ENCODE results near the gene CHRNA1.

CHRNA1 gene

GRCh38 chr2:174774886-174775285 lies 10.6 kb upstream of the CHRNA1 start:
- no peaks in the 10 kb centered on the region for H3K27me3 ChIP-seq (ENCODE audit: low read length)
- no peak overlapping the region for H3K9ac ChIP-seq (ENCODE audit: low read length)
- no peaks in the 10 kb centered on the region for H3F3A ChIP-seq (ENCODE audit: insufficient read depth)
- no peaks in the 10 kb centered on the region for H3K9me2 ChIP-seq (replicated peaks; ENCODE audit: insufficient read depth, low read length)
- no peak overlapping the region for H3K27ac ChIP-seq (ENCODE audit: low read depth, low read length)
- TF ChIP-seq CTCF (IDR thresholded peaks at IDR 0.05; ENCODE audit: insufficient read depth, low read length, poor library complexity, severe bottlenecking): no peak
- no peak for TF ChIP-seq EZH2phosphoT487 (conservative IDR thresholded peaks at IDR 0.05; ENCODE audit: low read length)
- H4K20me1 ChIP-seq (ENCODE audit: low read depth, low read length): no peaks in the 10 kb centered on the region
- H3K4me3 ChIP-seq (ENCODE audit: insufficient read depth, low read length, poor library complexity, severe bottlenecking): no peak overlapping the region
- H2AFZ ChIP-seq (ENCODE audit: low read depth, low read length, severe bottlenecking): no peak overlapping the region
- H3K79me2 ChIP-seq (ENCODE audit: insufficient read depth, low read length): no peaks in the 10 kb centered on the region
- H3K9me3 ChIP-seq (ENCODE audit: insufficient read depth, low read length): no peaks in the 10 kb centered on the region
- H3K36me3 ChIP-seq (ENCODE audit: low read length): no peaks in the 10 kb centered on the region
- no peak overlapping the region for H3K4me2 ChIP-seq (ENCODE audit: low read depth, low read length, poor library complexity, severe bottlenecking)

GRCh38 chr2:174773215-174773614 lies 8.9 kb upstream of the CHRNA1 start:
- Histone ChIP-seq H3F3A (ENCODE audit: insufficient read depth) (no peaks in the 10 kb centered on the region), H3K36me3 (ENCODE audit: low read length) (no peaks in the 10 kb centered on the region), H3K79me2 (ENCODE audit: insufficient read depth, low read length) (no peaks in the 10 kb centered on the region), H3K9me2 (replicated peaks; ENCODE audit: insufficient read depth, low read length) (no peaks in the 10 kb centered on the region), H3K27me3 (ENCODE audit: low read length) (no peaks in the 10 kb centered on the region), H3K27ac (ENCODE audit: low read depth, low read length) (no peak overlapping the region), H3K9me3 (ENCODE audit: insufficient read depth, low read length) (no peaks in the 10 kb centered on the region), H3K4me2 (ENCODE audit: low read depth, low read length, poor library complexity, severe bottlenecking) (no peak overlapping the region), H2AFZ (ENCODE audit: low read depth, low read length, severe bottlenecking) (no peak overlapping the region), H3K9ac (ENCODE audit: low read length) (no peak overlapping the region), H4K20me1 (ENCODE audit: low read depth, low read length) (no peaks in the 10 kb centered on the region), H3K4me3 (ENCODE audit: insufficient read depth, low read length, poor library complexity, severe bottlenecking) (no peak overlapping the region)
- TF ChIP-seq CTCF (IDR thresholded peaks at IDR 0.05; ENCODE audit: insufficient read depth, low read length, poor library complexity, severe bottlenecking): no peak
- TF ChIP-seq EZH2phosphoT487 (conservative IDR thresholded peaks at IDR 0.05; ENCODE audit: low read length): no peak

GRCh38 chr2:174772472-174772801 lies 8.2 kb upstream of the CHRNA1 start:
- H3K4me3 ChIP-seq (ENCODE audit: insufficient read depth, low read length, poor library complexity, severe bottlenecking): no peak overlapping the region
- TF ChIP-seq CTCF (IDR thresholded peaks at IDR 0.05; ENCODE audit: insufficient read depth, low read length, poor library complexity, severe bottlenecking): no peak
- TF ChIP-seq EZH2phosphoT487 (conservative IDR thresholded peaks at IDR 0.05; ENCODE audit: low read length): no peak
- no peaks in the 10 kb centered on the region for H3K9me3 ChIP-seq (ENCODE audit: insufficient read depth, low read length)
- H3K79me2 ChIP-seq (ENCODE audit: insufficient read depth, low read length): no peaks in the 10 kb centered on the region
- H3K9ac ChIP-seq (ENCODE audit: low read length): no peak overlapping the region
- H3K27ac ChIP-seq (ENCODE audit: low read depth, low read length): no peak overlapping the region
- no peak overlapping the region for H3K4me2 ChIP-seq (ENCODE audit: low read depth, low read length, poor library complexity, severe bottlenecking)
- no peaks in the 10 kb centered on the region for H3K27me3 ChIP-seq (ENCODE audit: low read length)
- no peak overlapping the region for H2AFZ ChIP-seq (ENCODE audit: low read depth, low read length, severe bottlenecking)
- H4K20me1 ChIP-seq (ENCODE audit: low read depth, low read length): no peaks in the 10 kb centered on the region
- H3F3A ChIP-seq (ENCODE audit: insufficient read depth): no peaks in the 10 kb centered on the region
- H3K36me3 ChIP-seq (ENCODE audit: low read length): no peaks in the 10 kb centered on the region
- H3K9me2 ChIP-seq (replicated peaks; ENCODE audit: insufficient read depth, low read length): no peaks in the 10 kb centered on the region

All from SU-DHL-6 (cell line).